ENCODE measurements around the gene IDH3B.
"Not testable (repeated sequence)": the region's sequence is repeated elsewhere in the genome, so short reads cannot be mapped to it uniquely, and the experiment has no call there.

IDH3B gene

GRCh38 chr20:2663887-2664719 is at the start of gene IDH3B:
Gene IDH3B (minus strand): TSS chr20:2664216. CDS start chr20:2664188, 28 bp downstream.
- DNase-seq = peak; percentile 89

GRCh38 chr20:2713285-2713684 is 49.3 kb upstream of the IDH3B start:
- no peak for DNase-seq

GRCh38 chr20:2709205-2709981 is 45.4 kb upstream of the IDH3B start:
- no peak for DNase-seq

- no peak for DNase-seq
Observed at GRCh38 chr20:2708665-2709064, 44.6 kb upstream of the IDH3B start.

GRCh38 chr20:2708073-2708415 is 44.0 kb upstream of the IDH3B start:
- no peak for DNase-seq

GRCh38 chr20:2707353-2708072 is 43.5 kb upstream of the IDH3B start:
- DNase-seq = no peak

- DNase-seq = no peak
Observed at GRCh38 chr20:2706688-2707352, 42.8 kb upstream of the IDH3B start.

- no peak for DNase-seq
Observed at GRCh38 chr20:2705931-2706645, 42.1 kb upstream of the IDH3B start.

GRCh38 chr20:2703716-2704475 is 39.9 kb upstream of the IDH3B start:
- no peak for DNase-seq

- no peak for DNase-seq
Observed at GRCh38 chr20:2701671-2702081, 37.7 kb upstream of the IDH3B start.

GRCh38 chr20:2700913-2701620 is 37.1 kb upstream of the IDH3B start:
- DNase-seq = no peak

- no peak for DNase-seq
Observed at GRCh38 chr20:2699775-2700413, 35.9 kb upstream of the IDH3B start.

- DNase-seq = no peak
Observed at GRCh38 chr20:2698912-2699311, 34.9 kb upstream of the IDH3B start.

- DNase-seq = no peak
Observed at GRCh38 chr20:2698186-2698817, 34.3 kb upstream of the IDH3B start.

- DNase-seq = no peak
Observed at GRCh38 chr20:2697768-2698167, 33.8 kb upstream of the IDH3B start.

GRCh38 chr20:2696646-2697045 is 32.6 kb upstream of the IDH3B start:
- DNase-seq = no peak

- not testable (repeated sequence) for DNase-seq
Observed at GRCh38 chr20:2695984-2696525, 32.0 kb upstream of the IDH3B start.

GRCh38 chr20:2695206-2695983 is 31.4 kb upstream of the IDH3B start:
- no peak for DNase-seq

GRCh38 chr20:2694519-2694918 is 30.5 kb upstream of the IDH3B start:
- DNase-seq = no peak

Measured in activated gamma-delta T cell treated with Interleukin-2 at 50 U/mL for 16 hours (primary cell).